Activated naive CD4-positive, alpha-beta T cell treated with anti-CD3 and anti-CD28 coated beads, Interleukin-2, amount 10 ng/mL, durations not matched to agents 7 days and 5 days (primary cell): ENCODE results near the gene KLK1.

Experiments
- CTCF ChIA-PET: fragments of 350-600 bp; sonication (Branson Sonifier 250); formaldehyde crosslinking; loops from one replicate; lab custom pipeline; 2021; ENCODE audit warnings: antibody characterized with exemption; lab: Charles Lee
- DNase-seq: peaks from one replicate; pipeline ENCODE4 v3.0.0-alpha.2; 2020
- H3K27ac Mint-ChIP-seq: one replicate; pipeline ENCODE4 v1.8.0; 2021; ENCODE audit warnings: mild to moderate bottlenecking, moderate library complexity, mixed read lengths
- H3K27me3 Mint-ChIP-seq: one replicate; pipeline ENCODE4 v1.8.0; 2021; ENCODE audit warnings: mild to moderate bottlenecking, mixed read lengths
- H3K36me3 Mint-ChIP-seq: one replicate; pipeline ENCODE4 v1.8.0; 2021; ENCODE audit warnings: mixed read lengths
- H3K4me1 Mint-ChIP-seq: one replicate; pipeline ENCODE4 v1.8.0; 2021; ENCODE audit warnings: mixed read lengths
- H3K4me3 Mint-ChIP-seq: one replicate; pipeline ENCODE4 v1.8.0; 2021; ENCODE audit warnings: mild to moderate bottlenecking, moderate library complexity, mixed read lengths
- H3K9me3 Mint-ChIP-seq: one replicate; pipeline ENCODE4 v1.8.0; 2021; ENCODE audit warnings: mixed read lengths

Gene KLK1

GRCh38 chr19:50843701-50844221, 20.2 kb upstream of the KLK1 start:
- no peak for DNase-seq
- no peaks in the 10 kb centered on the region for H3K4me1 Mint-ChIP-seq
- CTCF ChIA-PET: interaction anchor here (1.3 kb wide), 1 partner anchor 78 kb away, joined by 4 read pairs; no protein-coding TSS in a partner anchor
- no peak overlapping the region for H3K4me3 Mint-ChIP-seq
- peaks cover 4% of the 10 kb centered on the region for H3K9me3 Mint-ChIP-seq
- H3K36me3 Mint-ChIP-seq: no peaks in the 10 kb centered on the region
- H3K27me3 Mint-ChIP-seq: peaks cover 20% of the 10 kb centered on the region
- no peak overlapping the region for H3K27ac Mint-ChIP-seq

- DNase-seq: no peak
- peaks cover 4% of the 10 kb centered on the region for H3K9me3 Mint-ChIP-seq
- H3K27ac Mint-ChIP-seq: no peak overlapping the region
- CTCF ChIA-PET: interaction anchor here (1.3 kb wide), 1 partner anchor 79 kb away, joined by 4 read pairs; no protein-coding TSS in a partner anchor
- no peaks in the 10 kb centered on the region for H3K36me3 Mint-ChIP-seq
- H3K4me1 Mint-ChIP-seq: peaks cover 2% of the 10 kb centered on the region
- peaks cover 25% of the 10 kb centered on the region for H3K27me3 Mint-ChIP-seq
- H3K4me3 Mint-ChIP-seq: no peak overlapping the region
Measured at GRCh38 chr19:50843205-50843604, 19.6 kb upstream of the KLK1 start.

- Mint-ChIP-seq H3K36me3 (no peaks in the 10 kb centered on the region), H3K27me3 (peaks cover 36% of the 10 kb centered on the region), H3K9me3 (peaks cover 4% of the 10 kb centered on the region), H3K4me3 (no peak overlapping the region), H3K27ac (no peak overlapping the region), H3K4me1 (peaks cover 4% of the 10 kb centered on the region)
- CTCF ChIA-PET: no interaction called here
- DNase-seq: no peak
Measured at GRCh38 chr19:50842130-50842529, 18.5 kb upstream of the KLK1 start.

GRCh38 chr19:50839712-50840655, 16.4 kb upstream of the KLK1 start:
- no peak for DNase-seq
- H3K4me3 Mint-ChIP-seq: no peak overlapping the region
- CTCF ChIA-PET: interaction anchor here (1.1 kb wide), 1 partner anchor 82 kb away, joined by 4 read pairs; no protein-coding TSS in a partner anchor
- H3K27ac Mint-ChIP-seq: no peak overlapping the region
- H3K36me3 Mint-ChIP-seq: no peaks in the 10 kb centered on the region
- H3K27me3 Mint-ChIP-seq: peaks cover 57% of the 10 kb centered on the region
- H3K4me1 Mint-ChIP-seq: peaks cover 15% of the 10 kb centered on the region
- peaks cover 4% of the 10 kb centered on the region for H3K9me3 Mint-ChIP-seq

- Mint-ChIP-seq H3K9me3 (peaks cover under 1% of the 10 kb centered on the region), H3K27me3 (peaks cover 60% of the 10 kb centered on the region), H3K4me3 (no peak overlapping the region), H3K4me1 (peaks cover 15% of the 10 kb centered on the region), H3K36me3 (no peaks in the 10 kb centered on the region), H3K27ac (no peak overlapping the region)
- DNase-seq: no peak
- CTCF ChIA-PET: interaction anchor here (0.7 kb wide), 1 partner anchor 106 kb away, joined by 3 read pairs; no protein-coding TSS in a partner anchor
Measured at GRCh38 chr19:50838239-50838638, 14.7 kb upstream of the KLK1 start.

- Mint-ChIP-seq H3K36me3 (no peaks in the 10 kb centered on the region), H3K27me3 (peaks cover 69% of the 10 kb centered on the region), H3K27ac (no peak overlapping the region), H3K9me3 (no peaks in the 10 kb centered on the region), H3K4me1 (peaks cover 15% of the 10 kb centered on the region), H3K4me3 (no peak overlapping the region)
- CTCF ChIA-PET: no interaction called here
- no peak for DNase-seq
Measured at GRCh38 chr19:50837300-50837699, 13.7 kb upstream of the KLK1 start.

- DNase-seq: no peak
- peak overlapping the region; percentile 77 for H3K4me3 Mint-ChIP-seq
- no peaks in the 10 kb centered on the region for H3K9me3 Mint-ChIP-seq
- CTCF ChIA-PET: no interaction called here
- no peaks in the 10 kb centered on the region for H3K36me3 Mint-ChIP-seq
- peaks cover 73% of the 10 kb centered on the region for H3K27me3 Mint-ChIP-seq
- peaks cover 15% of the 10 kb centered on the region for H3K4me1 Mint-ChIP-seq
- H3K27ac Mint-ChIP-seq: no peak overlapping the region
Measured at GRCh38 chr19:50836543-50837195, 13.1 kb upstream of the KLK1 start.

- peaks cover 75% of the 10 kb centered on the region for H3K27me3 Mint-ChIP-seq
- H3K9me3 Mint-ChIP-seq: no peaks in the 10 kb centered on the region
- CTCF ChIA-PET: no interaction called here
- no peak overlapping the region for H3K27ac Mint-ChIP-seq
- DNase-seq: peak; percentile 84
- peaks cover 15% of the 10 kb centered on the region for H3K4me1 Mint-ChIP-seq
- H3K36me3 Mint-ChIP-seq: no peaks in the 10 kb centered on the region
- H3K4me3 Mint-ChIP-seq: peak overlapping the region; percentile 77
Measured at GRCh38 chr19:50835785-50836542, 12.4 kb upstream of the KLK1 start.

GRCh38 chr19:50835103-50835784, 11.7 kb upstream of the KLK1 start:
- Mint-ChIP-seq H3K36me3 (no peaks in the 10 kb centered on the region), H3K4me3 (peak overlapping the region; percentile 77), H3K27me3 (peaks cover 81% of the 10 kb centered on the region), H3K9me3 (no peaks in the 10 kb centered on the region), H3K4me1 (peaks cover 15% of the 10 kb centered on the region), H3K27ac (no peak overlapping the region)
- CTCF ChIA-PET: no interaction called here
- no peak for DNase-seq

GRCh38 chr19:50833802-50834167, 10.2 kb upstream of the KLK1 start:
- Mint-ChIP-seq H3K36me3 (no peaks in the 10 kb centered on the region), H3K4me1 (peaks cover 15% of the 10 kb centered on the region), H3K9me3 (no peaks in the 10 kb centered on the region), H3K27ac (no peak overlapping the region), H3K4me3 (no peak overlapping the region), H3K27me3 (peaks cover 88% of the 10 kb centered on the region)
- CTCF ChIA-PET: no interaction called here
- no peak for DNase-seq

- peaks cover 84% of the 10 kb centered on the region for H3K27me3 Mint-ChIP-seq
- CTCF ChIA-PET: no interaction called here
- H3K9me3 Mint-ChIP-seq: no peaks in the 10 kb centered on the region
Measured at GRCh38 chr19:50833117-50833801, 9.7 kb upstream of the KLK1 start, which contains the start of gene KLK15. Gene KLK15, minus strand, starts transcription at chr19:50833574. Its CDS starts 2,082 bp downstream, at chr19:50831492.

GRCh38 chr19:50832666-50833065, 9.1 kb upstream of the KLK1 start:
- no peak for DNase-seq
- H3K27me3 Mint-ChIP-seq: peaks cover 81% of the 10 kb centered on the region
- H3K36me3 Mint-ChIP-seq: no peaks in the 10 kb centered on the region
- H3K9me3 Mint-ChIP-seq: no peaks in the 10 kb centered on the region
- H3K4me1 Mint-ChIP-seq: peaks cover 11% of the 10 kb centered on the region
- CTCF ChIA-PET: no interaction called here
- H3K4me3 Mint-ChIP-seq: no peak overlapping the region
- no peak overlapping the region for H3K27ac Mint-ChIP-seq

More at GRCh38 chr19:50833117-50833801, 9.7 kb upstream of the KLK1 start, which contains the start of gene KLK15:
- Mint-ChIP-seq H3K36me3 (no peaks in the 10 kb centered on the region), H3K4me1 (peaks cover 13% of the 10 kb centered on the region), H3K4me3 (no peak within 1 kb of the TSS), H3K27ac (no peak within 1 kb of the TSS)
- DNase-seq: no peak

GRCh38 chr19:50831026-50831396, 7.4 kb upstream of the KLK1 start:
- Mint-ChIP-seq H3K36me3 (no peaks in the 10 kb centered on the region), H3K4me1 (peaks cover 6% of the 10 kb centered on the region), H3K4me3 (no peak overlapping the region), H3K27me3 (peaks cover 79% of the 10 kb centered on the region), H3K9me3 (no peaks in the 10 kb centered on the region), H3K27ac (no peak overlapping the region)
- DNase-seq: no peak
- CTCF ChIA-PET: no interaction called here
